CD14-positive monocyte (primary cell): ENCODE measurements around the gene TRABD2B. TPM values are rescaled to one million over a fixed set of nuclear protein-coding genes. Genes with fewer than 3 reads are reported as not detected.

Experiments used
- DNase-seq, 3 donors: peaks; one replicate each; pipeline ENCODE4 v3.0.0-alpha.2; 2011 to 2022
- H2AFZ ChIP-seq: 2 replicates; pipeline ENCODE4 v1.6.0; 2012; ENCODE audit warnings: mild to moderate bottlenecking, low read depth, low read length, inconsistent platforms; ENCODE audit not compliant: insufficient read depth, poor library complexity, severe bottlenecking
- H3K27ac ChIP-seq, 2 donors: 1 replicate in 1 of 2; 2 replicates in 1 of 2; pipeline ENCODE4 v1.5.1; 2012 to 2013; ENCODE audit warnings: low read length in 2 of 2, control low read depth in 1 of 2, inconsistent platforms in 1 of 2, low read depth in 1 of 2, mild to moderate bottlenecking in 1 of 2
- H3K27me3 ChIP-seq, 2 donors: one replicate each; pipeline versions ENCODE4 v1.6.0 to v1.6.1; 2011 to 2013; ENCODE audit warnings: low read length in 2 of 2; ENCODE audit not compliant: control insufficient read depth in 2 of 2, insufficient read depth in 2 of 2
- H3K36me3 ChIP-seq, 2 donors: replicated peaks in 1 of 2; 1 replicate in 1 of 2; 2 replicates in 1 of 2; pipeline versions ENCODE4 v1.5.1 to v1.6.1; 2012 to 2013; ENCODE audit warnings: low read length in 2 of 2, control low read depth in 1 of 2, inconsistent platforms in 1 of 2, mild to moderate bottlenecking in 1 of 2; ENCODE audit not compliant: insufficient read depth in 2 of 2, control insufficient read depth in 1 of 2
- H3K4me1 ChIP-seq, 2 donors: 1 replicate in 1 of 2; 2 replicates in 1 of 2; pipeline versions ENCODE4 v1.5.1 to v1.6.1; 2012 to 2013; ENCODE audit warnings: low read length in 2 of 2, control low read depth in 1 of 2, inconsistent platforms in 1 of 2, mild to moderate bottlenecking in 1 of 2, moderate library complexity in 1 of 2; ENCODE audit not compliant: insufficient read depth in 2 of 2, control insufficient read depth in 1 of 2
- H3K4me2 ChIP-seq: replicated peaks from 2 replicates; pipeline ENCODE3; 2012; ENCODE audit warnings: low read length, moderate library complexity, mild to moderate bottlenecking; ENCODE audit not compliant: poor library complexity, severe bottlenecking; ENCODE audit errors: extremely low read depth
- H3K4me3 ChIP-seq, 3 experiments: fragments of 200-600 bp in 1 of 3; sonication (generic) in 1 of 3; replicated peaks in 1 of 3; 1 replicate in 2 of 3; 2 replicates in 1 of 3; pipeline ENCODE4 v1.5.1; 2011 to 2013; ENCODE audit warnings: low read length in 3 of 3, mild to moderate bottlenecking in 3 of 3, control low read depth in 2 of 3, low read depth in 2 of 3, inconsistent platforms in 1 of 3, moderate library complexity in 1 of 3
- H3K79me2 ChIP-seq: 2 replicates; pipeline ENCODE4 v1.6.0; 2012; ENCODE audit warnings: mild to moderate bottlenecking, control low read depth, inconsistent platforms, low read length, moderate library complexity; ENCODE audit not compliant: insufficient read depth
- H3K9ac ChIP-seq: 2 replicates; pipeline ENCODE4 v1.6.0; 2017; ENCODE audit warnings: low read length, mild to moderate bottlenecking; ENCODE audit not compliant: insufficient read depth, poor library complexity, severe bottlenecking
- H3K9me3 ChIP-seq, 2 donors: replicated peaks in 1 of 2; 1 replicate in 1 of 2; 2 replicates in 1 of 2; pipeline versions ENCODE4 v1.5.1 to v1.6.1; 2012 to 2013; ENCODE audit warnings: low read length in 2 of 2, control low read depth in 1 of 2; ENCODE audit not compliant: control insufficient read depth in 1 of 2, insufficient read depth in 1 of 2
- H4K20me1 ChIP-seq: 2 replicates; pipeline ENCODE4 v1.6.0; 2012; ENCODE audit warnings: mild to moderate bottlenecking, low read length, control low read depth, moderate library complexity; ENCODE audit not compliant: insufficient read depth
- H3K27ac Mint-ChIP-seq, 7 donors: one replicate each; pipeline ENCODE4 v1.8.0; 2020; ENCODE audit warnings: mild to moderate bottlenecking in 7 of 7, mixed read lengths in 7 of 7, moderate library complexity in 6 of 7, inconsistent platforms in 2 of 7
- H3K27me3 Mint-ChIP-seq, 3 donors: one replicate each; pipeline ENCODE4 v1.8.0; 2021 to 2022; ENCODE audit warnings: low read depth in 3 of 3, mild to moderate bottlenecking in 3 of 3, mixed read lengths in 3 of 3, moderate library complexity in 3 of 3, inconsistent platforms in 1 of 3
- H3K36me3 Mint-ChIP-seq, 2 donors: one replicate each; pipeline ENCODE4 v1.8.0; 2020; ENCODE audit warnings: mixed read lengths in 2 of 2, inconsistent platforms in 1 of 2, mild to moderate bottlenecking in 1 of 2
- H3K4me1 Mint-ChIP-seq: one replicate; pipeline ENCODE4 v1.8.0; 2020; ENCODE audit warnings: mild to moderate bottlenecking, mixed read lengths
- H3K4me3 Mint-ChIP-seq, 2 donors: one replicate each; pipeline ENCODE4 v1.8.0; 2020; ENCODE audit warnings: mild to moderate bottlenecking in 2 of 2, mixed read lengths in 2 of 2, moderate library complexity in 1 of 2
- H3K9me3 Mint-ChIP-seq, 7 donors: one replicate each; pipeline ENCODE4 v1.8.0; 2020 to 2022; ENCODE audit warnings: mixed read lengths in 7 of 7, mild to moderate bottlenecking in 6 of 7, moderate library complexity in 6 of 7, inconsistent platforms in 2 of 7
- WGBS: methylation state at CpG from one replicate; pipeline ENCODE4 v1.1.5; 2013; ENCODE audit warnings: missing lambda C conversion rate; ENCODE audit not compliant: insufficient coverage; 5-methylcytosine and 5-hydroxymethylcytosine counted together
- intact Hi-C, 2 donors: fragments of 100-400 bp; cut with micrococcal nuclease; formaldehyde crosslinking; loops; one replicate each; pipeline versions ENCODE4 v1.15.0 to v1.15.1; 2023
- polyA plus RNA-seq, 3 donors: library from polyadenylated mRNA; depleted of rRNA in 1 of 3; unstranded in 2 of 3; stranded (reverse) in 1 of 3; fragments of 300-500 nt in 2 of 3; fragments of >200 nt in 1 of 3; fragmentation: Illumina TruSeq in 2 of 3; gene quantifications; 1 replicate in 2 of 3; 2 replicates in 1 of 3; pipeline ENCODE4 v1.2.3, GENCODE V29; 2012 to 2021
- TF ChIP-seq, protein P1 (sequence below): fragments of 200-600 bp; IDR thresholded peaks from one replicate; pipeline ENCODE4 v1.8.0; 2022; ENCODE audit warnings: antibody characterized with exemption, mild to moderate bottlenecking

TRABD2B gene
- polyA plus RNA-seq, 3 donors = not detected

DNA sequence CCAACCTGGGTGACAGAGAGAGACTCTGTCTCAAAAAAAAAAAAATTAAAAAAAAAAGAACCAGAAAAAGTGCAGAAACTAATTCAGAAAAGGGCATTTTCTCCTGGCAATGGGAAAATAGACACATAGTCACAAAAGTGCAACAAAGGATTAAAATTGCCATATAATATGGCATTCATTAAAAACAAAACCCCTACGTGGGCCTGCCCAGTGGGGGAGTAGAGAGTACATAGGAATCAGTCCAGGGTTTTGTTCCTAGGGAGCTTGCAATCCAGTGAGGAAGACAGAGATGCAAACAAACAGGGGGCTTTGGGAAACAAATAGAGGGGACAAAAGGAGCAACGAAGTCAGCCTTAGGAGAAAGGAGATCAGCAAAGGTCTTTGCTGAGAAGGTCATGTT is 4.5 kb upstream of the TRABD2B start:
- TF ChIP-seq, protein P1, sequence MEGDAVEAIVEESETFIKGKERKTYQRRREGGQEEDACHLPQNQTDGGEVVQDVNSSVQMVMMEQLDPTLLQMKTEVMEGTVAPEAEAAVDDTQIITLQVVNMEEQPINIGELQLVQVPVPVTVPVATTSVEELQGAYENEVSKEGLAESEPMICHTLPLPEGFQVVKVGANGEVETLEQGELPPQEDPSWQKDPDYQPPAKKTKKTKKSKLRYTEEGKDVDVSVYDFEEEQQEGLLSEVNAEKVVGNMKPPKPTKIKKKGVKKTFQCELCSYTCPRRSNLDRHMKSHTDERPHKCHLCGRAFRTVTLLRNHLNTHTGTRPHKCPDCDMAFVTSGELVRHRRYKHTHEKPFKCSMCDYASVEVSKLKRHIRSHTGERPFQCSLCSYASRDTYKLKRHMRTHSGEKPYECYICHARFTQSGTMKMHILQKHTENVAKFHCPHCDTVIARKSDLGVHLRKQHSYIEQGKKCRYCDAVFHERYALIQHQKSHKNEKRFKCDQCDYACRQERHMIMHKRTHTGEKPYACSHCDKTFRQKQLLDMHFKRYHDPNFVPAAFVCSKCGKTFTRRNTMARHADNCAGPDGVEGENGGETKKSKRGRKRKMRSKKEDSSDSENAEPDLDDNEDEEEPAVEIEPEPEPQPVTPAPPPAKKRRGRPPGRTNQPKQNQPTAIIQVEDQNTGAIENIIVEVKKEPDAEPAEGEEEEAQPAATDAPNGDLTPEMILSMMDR = no peak
- H3K27me3 Mint-ChIP-seq = peaks cover 27 to 42% (median 28%) of the 10 kb centered on the region in 3 donors
- no peaks in the 10 kb centered on the region for H3K9me3 Mint-ChIP-seq
- Histone ChIP-seq H3K27ac (no peak overlapping the region), H4K20me1 (no peaks in the 10 kb centered on the region), H3K4me2 (no peak overlapping the region), H3K36me3 (no peaks in the 10 kb centered on the region), H3K9me3 (no peaks in the 10 kb centered on the region), H3K4me1 (peaks cover 2 to 5% of the 10 kb centered on the region in 2 donors), H3K27me3 (peaks cover 17 to 25% of the 10 kb centered on the region in 2 donors), H3K9ac (no peak overlapping the region), H2AFZ (no peak overlapping the region), H3K79me2 (no peaks in the 10 kb centered on the region), H3K4me3 (no peak overlapping the region)
- intact Hi-C loops = no loop called here
- DNase-seq = no peak
- H3K27ac Mint-ChIP-seq = no peak overlapping the region
- no peak overlapping the region for H3K4me3 Mint-ChIP-seq
- 69% methylated on average over 1 of the region's 2 CpGs for WGBS
- no peaks in the 10 kb centered on the region for H3K36me3 Mint-ChIP-seq
- peaks cover 2% of the 10 kb centered on the region for H3K4me1 Mint-ChIP-seq

DNA sequence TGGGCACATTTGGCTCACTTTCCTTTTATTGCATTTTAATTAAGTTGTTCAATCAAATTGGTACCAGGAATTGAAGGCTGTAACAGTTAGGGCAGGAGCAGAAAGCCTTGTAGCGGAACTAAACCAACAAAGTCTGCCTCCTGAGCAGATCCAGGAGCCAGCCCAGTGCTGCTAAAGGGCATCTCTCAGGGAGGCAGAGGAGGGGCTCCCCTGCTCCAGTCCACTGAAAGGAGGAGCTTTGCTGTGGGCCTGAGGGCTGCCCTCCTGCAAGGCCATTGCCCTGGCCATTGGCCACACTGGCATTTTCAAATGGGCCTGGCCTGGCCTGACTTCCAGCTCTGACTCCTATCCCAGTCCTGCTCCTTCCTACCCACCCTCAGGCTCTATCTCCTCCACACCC is 3.7 kb upstream of the TRABD2B start:
- H3K27me3 Mint-ChIP-seq = peaks cover 33 to 49% (median 33%) of the 10 kb centered on the region in 3 donors
- Histone ChIP-seq H2AFZ (no peak overlapping the region), H3K27ac (no peak overlapping the region), H3K27me3 (peaks cover 23 to 32% of the 10 kb centered on the region in 2 donors), H3K4me3 (no peak overlapping the region), H3K9me3 (no peaks in the 10 kb centered on the region), H3K4me2 (no peak overlapping the region), H3K4me1 (peaks cover 2 to 5% of the 10 kb centered on the region in 2 donors), H3K36me3 (no peaks in the 10 kb centered on the region), H3K79me2 (no peaks in the 10 kb centered on the region), H4K20me1 (no peaks in the 10 kb centered on the region), H3K9ac (no peak overlapping the region)
- peaks cover 2% of the 10 kb centered on the region for H3K4me1 Mint-ChIP-seq
- no peak overlapping the region for H3K27ac Mint-ChIP-seq
- TF ChIP-seq, protein P1 = no peak
- DNase-seq = no peak
- intact Hi-C loops = no loop called here
- H3K4me3 Mint-ChIP-seq = no peak overlapping the region
- 92% methylated on average over 1 of the region's 1 CpG for WGBS
- peaks cover 0 to 4% (median 0%) of the 10 kb centered on the region in 7 donors for H3K9me3 Mint-ChIP-seq
- H3K36me3 Mint-ChIP-seq = peaks cover 0 to 2% of the 10 kb centered on the region in 2 donors
